PFSK-1 (cell line): ENCODE data around the gene BNC2.

Experiments
- FOXP2 ChIP-seq: optimal IDR thresholded peaks from 2 replicates; pipeline ENCODE3; 2011; ENCODE audit warnings: borderline replicate concordance, control low read depth, inconsistent platforms; ENCODE audit not compliant: insufficient read depth; ENCODE audit errors: extremely low read length, extremely low read depth
- POLR2AphosphoS5 ChIP-seq: IDR thresholded peaks from 2 replicates; pipeline ENCODE4 v1.6.1; 2012; ENCODE audit warnings: low read depth, mild to moderate bottlenecking, control low read depth, low read length, moderate library complexity
- SIN3A ChIP-seq: IDR thresholded peaks from 2 replicates; pipeline ENCODE4 v1.6.1; 2012; ENCODE audit warnings: mild to moderate bottlenecking, low read length, moderate library complexity, borderline replicate concordance; ENCODE audit not compliant: insufficient read depth
- TAF1 ChIP-seq: IDR thresholded peaks from 2 replicates; pipeline ENCODE4 v1.6.1; 2012; ENCODE audit warnings: low read length, control low read depth, borderline replicate concordance; ENCODE audit not compliant: insufficient read depth
- TF ChIP-seq, protein P1 (sequence below), 2 experiments: IDR thresholded peaks; 2 replicates each; pipeline versions ENCODE4 v1.6.1 to v1.8.0; 2011 to 2012; ENCODE audit warnings: low read depth in 2 of 2, low read length in 2 of 2, control low read depth in 1 of 2, inconsistent platforms in 1 of 2, mild to moderate bottlenecking in 1 of 2, moderate library complexity in 1 of 2; ENCODE audit not compliant: insufficient read depth in 1 of 2

The BNC2 gene

DNA sequence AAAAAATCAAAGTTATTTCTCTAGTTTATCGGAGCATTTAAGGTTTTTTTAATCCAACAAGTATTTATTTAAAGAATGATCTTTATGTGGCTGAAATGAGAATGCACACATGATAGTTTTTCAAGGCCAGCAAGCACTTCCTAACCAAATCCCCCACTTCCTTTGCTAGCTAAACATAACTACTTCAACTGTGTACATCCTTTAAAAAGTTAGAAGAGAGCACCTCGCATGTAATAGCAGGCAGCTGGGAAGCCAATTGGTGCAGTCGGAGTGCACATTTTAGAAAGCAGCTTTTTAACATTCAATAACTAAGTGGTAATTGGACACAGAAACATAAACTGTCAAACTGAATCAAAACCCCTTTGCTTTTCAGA is 245.7 kb downstream of the BNC2 start:
- no peak for TF ChIP-seq TAF1
- TF ChIP-seq, protein P1, sequence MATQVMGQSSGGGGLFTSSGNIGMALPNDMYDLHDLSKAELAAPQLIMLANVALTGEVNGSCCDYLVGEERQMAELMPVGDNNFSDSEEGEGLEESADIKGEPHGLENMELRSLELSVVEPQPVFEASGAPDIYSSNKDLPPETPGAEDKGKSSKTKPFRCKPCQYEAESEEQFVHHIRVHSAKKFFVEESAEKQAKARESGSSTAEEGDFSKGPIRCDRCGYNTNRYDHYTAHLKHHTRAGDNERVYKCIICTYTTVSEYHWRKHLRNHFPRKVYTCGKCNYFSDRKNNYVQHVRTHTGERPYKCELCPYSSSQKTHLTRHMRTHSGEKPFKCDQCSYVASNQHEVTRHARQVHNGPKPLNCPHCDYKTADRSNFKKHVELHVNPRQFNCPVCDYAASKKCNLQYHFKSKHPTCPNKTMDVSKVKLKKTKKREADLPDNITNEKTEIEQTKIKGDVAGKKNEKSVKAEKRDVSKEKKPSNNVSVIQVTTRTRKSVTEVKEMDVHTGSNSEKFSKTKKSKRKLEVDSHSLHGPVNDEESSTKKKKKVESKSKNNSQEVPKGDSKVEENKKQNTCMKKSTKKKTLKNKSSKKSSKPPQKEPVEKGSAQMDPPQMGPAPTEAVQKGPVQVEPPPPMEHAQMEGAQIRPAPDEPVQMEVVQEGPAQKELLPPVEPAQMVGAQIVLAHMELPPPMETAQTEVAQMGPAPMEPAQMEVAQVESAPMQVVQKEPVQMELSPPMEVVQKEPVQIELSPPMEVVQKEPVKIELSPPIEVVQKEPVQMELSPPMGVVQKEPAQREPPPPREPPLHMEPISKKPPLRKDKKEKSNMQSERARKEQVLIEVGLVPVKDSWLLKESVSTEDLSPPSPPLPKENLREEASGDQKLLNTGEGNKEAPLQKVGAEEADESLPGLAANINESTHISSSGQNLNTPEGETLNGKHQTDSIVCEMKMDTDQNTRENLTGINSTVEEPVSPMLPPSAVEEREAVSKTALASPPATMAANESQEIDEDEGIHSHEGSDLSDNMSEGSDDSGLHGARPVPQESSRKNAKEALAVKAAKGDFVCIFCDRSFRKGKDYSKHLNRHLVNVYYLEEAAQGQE (IDR thresholded peaks at IDR 0.05; ENCODE audit: insufficient read depth in 1 of 2, low read depth in 2 of 2, low read length in 2 of 2) = no peak
- no peak for TF ChIP-seq POLR2AphosphoS5
- TF ChIP-seq FOXP2 = no peak
- no peak for TF ChIP-seq SIN3A

DNA sequence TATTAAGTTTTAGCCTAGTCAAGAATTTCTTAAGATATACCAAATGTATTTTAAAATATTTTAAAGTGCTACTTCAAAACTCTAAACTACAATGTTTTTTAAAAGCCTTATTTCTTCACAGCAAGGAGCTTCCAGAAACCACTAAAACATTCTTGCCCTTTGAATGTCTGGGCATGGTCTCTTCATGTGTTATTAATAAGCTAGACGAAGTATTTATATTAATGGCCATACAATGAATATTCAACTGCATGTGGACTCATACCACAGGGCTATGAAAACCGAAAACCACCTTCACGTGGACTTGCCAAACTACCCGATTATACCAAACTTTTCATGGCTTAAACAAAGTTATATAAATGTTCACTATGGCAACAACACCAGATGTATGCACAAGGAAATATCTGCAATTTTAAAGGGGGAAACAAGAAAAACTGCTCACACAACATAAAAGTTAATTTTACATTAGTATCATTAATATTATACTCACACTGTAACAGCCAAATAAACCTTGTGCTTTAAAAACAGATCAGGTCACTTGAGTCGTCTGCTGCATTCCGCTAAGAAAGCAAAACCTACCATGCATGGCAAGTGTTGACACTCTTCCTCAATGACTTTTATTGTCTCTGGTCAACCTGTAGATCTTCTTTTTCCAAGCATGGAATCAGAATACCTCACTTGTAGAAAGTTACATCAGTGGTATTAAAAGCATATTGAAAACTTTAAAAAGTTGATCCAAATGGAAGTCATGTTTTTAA is 246.3 kb downstream of the BNC2 start:
- TF ChIP-seq, protein P1 (IDR thresholded peaks at IDR 0.05; ENCODE audit: insufficient read depth in 1 of 2, low read depth in 2 of 2, low read length in 2 of 2) = no peak
- no peak for TF ChIP-seq FOXP2
- TF ChIP-seq POLR2AphosphoS5 = no peak
- no peak for TF ChIP-seq TAF1
- TF ChIP-seq SIN3A = no peak

DNA sequence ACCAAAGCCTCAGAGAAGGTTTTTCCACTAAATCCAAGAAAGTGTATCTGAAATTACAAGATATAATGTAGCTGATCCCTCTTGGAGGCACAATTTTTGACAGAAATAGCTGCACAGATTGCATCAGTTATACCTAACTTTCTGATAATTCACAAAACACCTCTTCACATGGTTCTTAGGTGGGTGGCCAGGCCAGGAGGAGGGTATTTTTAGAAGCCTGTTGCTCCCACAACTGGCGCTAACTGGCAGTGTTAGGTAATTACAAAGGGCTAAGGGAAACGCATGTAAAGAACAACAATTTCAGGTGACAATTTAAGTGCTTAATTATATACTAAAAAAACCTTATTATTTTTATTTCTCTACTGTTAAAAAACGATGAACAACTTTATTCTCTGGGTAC is 247.9 kb downstream of the BNC2 start:
- TF ChIP-seq SIN3A = no peak
- TF ChIP-seq FOXP2 = no peak
- TF ChIP-seq, protein P1 (IDR thresholded peaks at IDR 0.05; ENCODE audit: insufficient read depth in 1 of 2, low read depth in 2 of 2, low read length in 2 of 2) = no peak
- TF ChIP-seq POLR2AphosphoS5 = no peak
- TF ChIP-seq TAF1 = no peak

DNA sequence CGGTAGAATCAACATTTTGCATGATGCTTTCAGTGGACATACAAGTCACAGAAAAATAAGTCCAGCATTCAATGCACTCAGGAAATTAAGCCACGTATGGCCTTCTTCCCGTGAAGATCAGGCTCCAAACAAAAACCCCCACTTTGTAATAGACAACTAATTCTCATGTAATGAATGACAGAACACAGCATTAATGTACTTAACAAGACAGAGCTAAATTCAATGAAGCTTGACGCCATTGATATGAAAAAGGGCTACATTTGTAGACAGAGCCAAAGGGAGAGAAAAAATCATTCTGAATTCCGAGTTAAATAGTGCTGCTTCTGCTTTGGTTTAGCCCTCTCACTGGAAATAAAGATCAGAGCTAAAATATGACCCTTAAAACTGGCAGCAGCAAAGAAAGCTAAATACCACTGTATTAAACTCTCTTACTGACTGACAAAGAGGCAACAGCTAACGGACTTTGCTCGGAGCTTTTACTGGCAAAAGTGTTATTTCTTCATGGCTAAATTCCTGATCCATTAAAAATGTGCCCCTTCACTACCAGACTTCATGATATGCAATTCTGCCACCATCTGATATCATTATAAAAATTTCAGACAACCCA is 250.5 kb downstream of the BNC2 start:
- no peak for TF ChIP-seq FOXP2
- TF ChIP-seq, protein P1 (IDR thresholded peaks at IDR 0.05; ENCODE audit: insufficient read depth in 1 of 2, low read depth in 2 of 2, low read length in 2 of 2) = no peak
- no peak for TF ChIP-seq SIN3A

DNA sequence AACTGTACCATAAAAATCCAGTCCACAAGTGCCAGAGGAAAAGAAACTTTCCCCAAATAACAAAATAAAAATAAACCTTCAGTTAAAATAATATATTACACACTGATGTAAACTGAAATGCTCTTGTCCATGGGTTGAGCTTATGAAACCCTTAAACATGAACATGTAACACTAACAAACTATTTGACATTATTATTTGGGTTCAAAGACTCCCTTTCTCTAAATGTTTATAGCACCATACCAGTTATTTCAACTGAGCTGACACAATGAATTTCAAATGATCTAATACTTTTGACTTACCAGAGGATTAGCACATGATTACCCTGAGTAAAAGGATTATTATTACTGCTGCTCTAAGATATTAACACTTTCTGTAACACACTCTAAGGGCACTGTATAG is 251.1 kb downstream of the BNC2 start:
- TF ChIP-seq TAF1 (no peak), FOXP2 (no peak), POLR2AphosphoS5 (no peak), SIN3A (no peak)
- TF ChIP-seq, protein P1 (IDR thresholded peaks at IDR 0.05; ENCODE audit: insufficient read depth in 1 of 2, low read depth in 2 of 2, low read length in 2 of 2) = no peak
